Measurements from ENCODE around the gene PRRG4. TPM values are rescaled to one million over a fixed set of nuclear protein-coding genes. Genes with fewer than 3 reads are reported as not detected.
A peak's percentile ranks its signal among the peaks of the same experiment; 100 is the strongest.
"Not testable (repeated sequence)": the region's sequence is repeated elsewhere in the genome, so short reads cannot be mapped to it uniquely, and the experiment has no call there.

Gene PRRG4
- total and polyA plus RNA-seq, 10 donors, result 0.65 to 6.7 (median 3.7) TPM

DNA sequence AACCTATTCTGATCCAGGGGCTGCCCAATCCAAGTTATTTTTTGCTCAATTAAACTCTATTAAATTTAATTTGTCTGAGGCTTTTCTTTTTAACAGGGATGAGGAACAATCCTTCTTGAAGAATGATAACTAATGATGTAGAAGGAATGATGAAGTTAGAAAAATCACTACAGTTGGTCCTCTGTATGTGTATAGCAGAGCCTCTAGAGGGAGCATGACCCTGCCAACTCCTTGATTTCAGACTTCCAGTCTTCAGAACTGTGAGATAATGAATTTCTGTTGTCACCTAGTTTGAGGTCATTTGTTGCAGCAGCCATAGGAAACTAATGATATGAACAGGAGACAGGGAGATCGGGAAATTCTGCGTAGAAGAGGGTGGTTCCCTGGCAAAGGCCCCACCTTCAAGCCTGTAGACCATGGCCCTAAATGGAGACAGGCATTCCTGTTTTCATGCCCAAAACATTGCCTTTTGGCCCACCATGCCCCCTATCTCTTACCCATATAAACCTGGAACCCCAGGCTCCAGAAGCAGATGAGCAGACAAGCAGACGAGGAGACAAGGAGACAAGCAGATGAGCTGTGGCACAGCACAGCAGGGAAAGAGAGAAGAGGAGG lies 55.1 kb downstream of the PRRG4 start:
- intact Hi-C loops (cut with DNase I; ENCODE audit: low total_unique reads), result no loop called here
- Histone ChIP-seq H3K4me3 (no peak overlapping the region), H3K9me3 (peaks cover 0 to 5% (median 0%) of the 10 kb centered on the region in 8 donors), H3K27ac (no peak overlapping the region), H3K27me3 (replicated peaks in 1 of 7) (no peaks in the 10 kb centered on the region), H3K36me3 (no peaks in the 10 kb centered on the region), H3K4me1 (no peaks in the 10 kb centered on the region)
- TF ChIP-seq CTCF (IDR thresholded peaks at IDR 0.05 in 8 of 11, conservative IDR thresholded peaks at IDR 0.05 in 3 of 11) (peak in 3 of 11 experiments; percentile 23 to 33 (median 29)), POLR2AphosphoS5 (IDR thresholded peaks at IDR 0.05) (no peak), POLR2A (IDR thresholded peaks at IDR 0.05) (no peak)
- no peak for DNase-seq
- 70 to 92% (median 79%) methylated on average over 3 of the region's 3 CpGs for WGBS, 5 donors

DNA sequence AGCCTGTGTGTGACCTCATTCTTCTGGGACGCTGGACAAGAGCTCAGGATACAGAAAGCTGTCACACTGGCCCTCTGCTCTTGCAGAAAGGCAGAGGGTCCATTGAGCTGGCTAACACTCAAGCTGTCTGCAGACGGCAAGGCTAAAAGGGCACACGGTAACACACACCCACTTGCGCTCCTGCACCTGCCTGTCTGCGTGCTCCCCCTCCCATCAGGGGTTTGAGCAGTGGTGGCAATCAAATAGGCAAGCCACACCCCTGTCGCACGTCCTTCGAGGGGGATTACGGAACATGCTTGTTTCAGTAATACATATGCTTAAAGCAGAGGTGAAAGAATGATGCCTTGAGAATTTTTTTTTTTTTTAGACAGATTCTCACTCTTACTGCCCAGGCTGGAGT lies 55.8 kb downstream of the PRRG4 start:
- intact Hi-C loops (cut with DNase I; ENCODE audit: low total_unique reads), result no loop called here
- no peak for TF ChIP-seq CTCF (IDR thresholded peaks at IDR 0.05 in 8 of 11, conservative IDR thresholded peaks at IDR 0.05 in 3 of 11)
- no peak for TF ChIP-seq POLR2A (IDR thresholded peaks at IDR 0.05)
- no peak for TF ChIP-seq POLR2AphosphoS5 (IDR thresholded peaks at IDR 0.05)

GRCh38 chr11:32886180-32886579 lies 56.5 kb downstream of the PRRG4 start:
- Histone ChIP-seq H3K4me3 (no peak overlapping the region), H3K27ac (no peak overlapping the region), H3K9me3 (peaks cover 0 to 5% (median 0%) of the 10 kb centered on the region in 8 donors), H3K4me1 (peaks cover 0 to 2% (median under 1%) of the 10 kb centered on the region in 6 donors), H3K36me3 (no peaks in the 10 kb centered on the region), H3K27me3 (replicated peaks in 1 of 7) (no peaks in the 10 kb centered on the region)
- no peak for DNase-seq
- TF ChIP-seq POLR2A (IDR thresholded peaks at IDR 0.05), result no peak
- TF ChIP-seq POLR2AphosphoS5 (IDR thresholded peaks at IDR 0.05), result no peak
- no peak for TF ChIP-seq CTCF (IDR thresholded peaks at IDR 0.05 in 8 of 11, conservative IDR thresholded peaks at IDR 0.05 in 3 of 11)
- 78 to 97% (median 88%) methylated on average over 3 of the region's 3 CpGs for WGBS, 5 donors
- intact Hi-C loops (cut with DNase I; ENCODE audit: low total_unique reads), result no loop called here

More for the DNA sequence above, 55.8 kb downstream of the PRRG4 start:
- Histone ChIP-seq H3K36me3 (no peaks in the 10 kb centered on the region), H3K27me3 (replicated peaks in 1 of 7) (no peaks in the 10 kb centered on the region), H3K4me3 (no peak overlapping the region), H3K4me1 (no peaks in the 10 kb centered on the region), H3K27ac (no peak overlapping the region), H3K9me3 (peaks cover 0 to 5% (median 0%) of the 10 kb centered on the region in 8 donors)
- no peak for DNase-seq
- WGBS, 5 donors, result 87 to 98% (median 95%) methylated on average over 9 of the region's 9 CpGs

DNA sequence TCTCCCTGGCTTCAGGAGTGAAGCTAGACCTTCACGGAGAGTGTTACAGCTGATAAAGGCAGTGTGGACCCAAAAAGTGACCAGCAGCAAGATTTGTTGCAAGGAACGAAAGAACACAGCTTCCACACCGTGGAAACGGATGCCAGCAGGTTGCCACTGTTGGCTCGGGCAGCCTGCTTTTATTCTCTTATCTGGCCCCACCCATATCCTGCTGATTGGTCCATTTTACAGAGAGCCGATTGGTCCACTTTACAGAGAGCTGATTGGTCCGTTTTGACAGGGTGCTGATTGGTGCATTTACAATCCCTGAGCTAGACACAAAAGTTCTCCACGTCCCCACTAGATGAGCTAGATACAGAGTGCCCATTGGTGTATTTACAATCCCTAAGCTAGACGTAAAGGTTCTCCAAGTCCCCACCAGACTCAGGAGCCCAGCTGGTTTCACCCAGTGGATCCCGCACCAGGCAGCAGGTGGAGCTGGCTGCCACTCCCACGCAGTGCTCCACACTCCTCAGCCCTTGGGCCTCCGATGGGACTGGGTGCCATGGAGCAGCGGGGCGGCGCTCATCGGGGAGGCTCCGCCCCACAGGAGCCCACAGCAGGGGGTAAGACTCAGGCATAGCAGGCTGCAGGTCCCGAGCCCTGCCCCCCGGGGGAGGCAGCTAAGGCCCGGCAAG lies 58.1 kb downstream of the PRRG4 start:
- 95 to 97% (median 96%) methylated on average over 15 to 20 of the region's 20 CpGs for WGBS, 5 donors
- DNase-seq; H3K27me3 ChIP-seq (replicated peaks in 1 of 7); H3K27ac ChIP-seq; intact Hi-C loops (cut with DNase I; ENCODE audit: low total_unique reads); H3K4me3 ChIP-seq; H3K36me3 ChIP-seq; H3K9me3 ChIP-seq: not testable (repeated sequence)
- H3K4me1 ChIP-seq, result peaks cover 0 to 13% (median 11%) of the 10 kb centered on the region in 6 donors

DNA sequence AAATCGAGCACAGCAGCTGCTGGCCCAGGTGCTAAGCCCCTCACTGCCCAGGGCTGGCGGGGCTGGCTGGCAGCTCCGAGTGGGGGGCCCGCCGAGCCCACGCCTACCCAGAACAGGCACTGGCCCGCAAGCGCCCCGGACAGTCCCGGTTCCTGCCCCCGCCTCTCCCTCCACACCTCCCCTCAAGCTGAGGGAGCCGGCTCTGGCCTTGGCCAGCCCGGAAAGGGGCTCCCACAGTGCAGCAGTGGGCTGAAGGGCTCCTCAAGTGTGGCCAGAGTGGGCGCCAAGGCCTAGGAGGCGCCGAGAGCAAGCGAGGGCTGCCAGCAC lies 58.6 kb downstream of the PRRG4 start:
- peaks cover 0 to 13% (median 11%) of the 10 kb centered on the region in 6 donors for H3K4me1 ChIP-seq
- H3K27me3 ChIP-seq (replicated peaks in 1 of 7); H3K36me3 ChIP-seq; H3K9me3 ChIP-seq; DNase-seq; H3K4me3 ChIP-seq; intact Hi-C loops (cut with DNase I; ENCODE audit: low total_unique reads); H3K27ac ChIP-seq: not testable (repeated sequence)
- WGBS, 5 donors, result 91 to 95% (median 92%) methylated on average over 6 to 17 of the region's 17 CpGs

All from spleen (tissue), 11 donors.